MV-4-11 (cell line): ENCODE measurements around the gene ACVR2B.

Experiments
- DNase-seq: peaks from one replicate; lab custom pipeline; 2025; lab: John Stamatoyannopoulos, UW

Gene ACVR2B

GRCh38 chr3:38458796-38459498 lies 5.3 kb downstream of the ACVR2B start:
- DNase-seq = no peak

- DNase-seq = no peak
These were observed 5.9 kb downstream of the ACVR2B start for GRCh38 chr3:38459499-38460048.

GRCh38 chr3:38460377-38461270 lies 6.9 kb downstream of the ACVR2B start:
- no peak for DNase-seq

- DNase-seq = no peak
These were observed 12.0 kb downstream of the ACVR2B start for GRCh38 chr3:38465588-38466154.

GRCh38 chr3:38468765-38469164 lies 15.1 kb downstream of the ACVR2B start:
- no peak for DNase-seq

GRCh38 chr3:38469852-38470251 lies 16.2 kb downstream of the ACVR2B start:
- no peak for DNase-seq

- no peak for DNase-seq
These were observed 17.7 kb downstream of the ACVR2B start for GRCh38 chr3:38471260-38471857.

- no peak for DNase-seq
These were observed 18.7 kb downstream of the ACVR2B start for GRCh38 chr3:38472342-38472741.

GRCh38 chr3:38473229-38473628 lies 19.5 kb downstream of the ACVR2B start:
- no peak for DNase-seq

- DNase-seq = no peak
These were observed 21.4 kb downstream of the ACVR2B start for GRCh38 chr3:38474928-38475605.

- DNase-seq = no peak
These were observed 22.0 kb downstream of the ACVR2B start for GRCh38 chr3:38475716-38476115.

- no peak for DNase-seq
These were observed 22.6 kb downstream of the ACVR2B start for GRCh38 chr3:38476157-38476756.

GRCh38 chr3:38477057-38477820 lies 23.5 kb downstream of the ACVR2B start:
- DNase-seq = no peak

GRCh38 chr3:38477839-38478450 lies 24.3 kb downstream of the ACVR2B start:
- no peak for DNase-seq

- no peak for DNase-seq
These were observed 25.2 kb downstream of the ACVR2B start for GRCh38 chr3:38478901-38479300.

GRCh38 chr3:38479431-38480092 lies 25.9 kb downstream of the ACVR2B start:
- DNase-seq = peak; percentile 33

- no peak for DNase-seq
These were observed 26.4 kb downstream of the ACVR2B start for GRCh38 chr3:38480093-38480445.

- no peak for DNase-seq
These were observed 27.2 kb downstream of the ACVR2B start for GRCh38 chr3:38480930-38481329.

GRCh38 chr3:38482951-38483350 lies 29.3 kb downstream of the ACVR2B start:
- no peak for DNase-seq

GRCh38 chr3:38487323-38487722 lies 33.6 kb downstream of the ACVR2B start:
- no peak for DNase-seq
